ENCODE results near the gene TMEM51. TPM values are rescaled to one million over a fixed set of nuclear protein-coding genes. Genes with fewer than 3 reads are reported as not detected.

The TMEM51 gene
- total RNA-seq, 4 donors from 2014 or later: 9.3 to 14.1 (median 11.6) TPM

DNA sequence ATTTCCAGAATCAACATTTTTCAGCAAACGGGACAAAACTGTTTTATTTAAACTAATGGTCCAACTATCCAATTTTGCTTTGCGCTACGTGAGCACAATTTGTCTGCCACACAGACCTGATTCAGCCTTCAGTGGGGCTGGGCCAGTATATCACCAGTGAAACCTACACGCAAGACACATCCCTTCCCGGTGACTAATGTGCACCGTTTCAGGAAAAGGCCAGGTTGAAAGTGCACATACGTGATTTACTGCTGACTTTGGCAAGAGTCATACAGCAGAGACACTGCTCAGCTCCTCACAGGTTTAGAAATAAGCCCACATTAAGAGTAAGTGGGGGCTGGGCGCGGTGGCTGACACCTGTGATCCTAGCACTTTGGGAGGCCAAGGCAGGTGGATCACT lies 5.1 kb upstream of the TMEM51 start:
- H3K9me3 ChIP-seq: no peaks in the 10 kb centered on the region
- H3K27ac ChIP-seq: no peak overlapping the region
- H3K36me3 ChIP-seq: no peaks in the 10 kb centered on the region
- H3K4me3 ChIP-seq: no peak overlapping the region
- WGBS, 2 donors: 87% methylated on average over 9 of the region's 9 CpGs
- no peak for DNase-seq (ENCODE audit: low spot score in 2 of 2)
- H3K4me1 ChIP-seq: peaks cover 0 to 17% (median 0%) of the 10 kb centered on the region in 4 donors
- TF ChIP-seq, protein P1, sequence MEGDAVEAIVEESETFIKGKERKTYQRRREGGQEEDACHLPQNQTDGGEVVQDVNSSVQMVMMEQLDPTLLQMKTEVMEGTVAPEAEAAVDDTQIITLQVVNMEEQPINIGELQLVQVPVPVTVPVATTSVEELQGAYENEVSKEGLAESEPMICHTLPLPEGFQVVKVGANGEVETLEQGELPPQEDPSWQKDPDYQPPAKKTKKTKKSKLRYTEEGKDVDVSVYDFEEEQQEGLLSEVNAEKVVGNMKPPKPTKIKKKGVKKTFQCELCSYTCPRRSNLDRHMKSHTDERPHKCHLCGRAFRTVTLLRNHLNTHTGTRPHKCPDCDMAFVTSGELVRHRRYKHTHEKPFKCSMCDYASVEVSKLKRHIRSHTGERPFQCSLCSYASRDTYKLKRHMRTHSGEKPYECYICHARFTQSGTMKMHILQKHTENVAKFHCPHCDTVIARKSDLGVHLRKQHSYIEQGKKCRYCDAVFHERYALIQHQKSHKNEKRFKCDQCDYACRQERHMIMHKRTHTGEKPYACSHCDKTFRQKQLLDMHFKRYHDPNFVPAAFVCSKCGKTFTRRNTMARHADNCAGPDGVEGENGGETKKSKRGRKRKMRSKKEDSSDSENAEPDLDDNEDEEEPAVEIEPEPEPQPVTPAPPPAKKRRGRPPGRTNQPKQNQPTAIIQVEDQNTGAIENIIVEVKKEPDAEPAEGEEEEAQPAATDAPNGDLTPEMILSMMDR (IDR thresholded peaks at IDR 0.05): no peak
- TF ChIP-seq POLR2A (IDR thresholded peaks at IDR 0.05) (no peak), EP300 (IDR thresholded peaks at IDR 0.05) (no peak)
- no peaks in the 10 kb centered on the region for H3K27me3 ChIP-seq

DNA sequence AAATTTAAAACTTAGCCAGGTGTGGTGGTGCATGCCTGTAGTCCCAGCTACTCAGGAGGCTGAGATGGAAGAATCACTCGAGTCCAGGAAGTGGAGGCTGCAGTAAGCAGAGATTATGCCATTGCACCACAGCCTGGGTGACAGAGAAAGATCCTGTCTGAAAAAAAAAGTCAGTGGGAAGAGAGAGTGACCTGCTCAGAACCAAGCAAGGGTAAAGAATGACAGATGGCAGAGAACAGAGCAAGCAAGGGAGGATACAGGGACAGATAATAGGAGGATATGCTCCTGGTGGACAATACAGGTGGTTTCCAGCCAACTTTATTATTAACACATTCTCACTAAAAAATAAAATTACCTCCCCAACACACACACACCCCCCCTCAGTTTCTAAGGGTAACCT lies 4.6 kb upstream of the TMEM51 start:
- Histone ChIP-seq H3K4me3 (no peak overlapping the region), H3K9me3 (no peaks in the 10 kb centered on the region), H3K4me1 (peaks cover 0 to 22% (median 2%) of the 10 kb centered on the region in 4 donors), H3K36me3 (no peaks in the 10 kb centered on the region), H3K27me3 (no peaks in the 10 kb centered on the region), H3K27ac (no peak overlapping the region)
- 0% methylated on average over 1 of the region's 1 CpG for whole genome bisulfite sequencing, 2 donors
- DNase-seq (ENCODE audit: low spot score in 2 of 2): no peak
- TF ChIP-seq EP300 (IDR thresholded peaks at IDR 0.05): no peak
- TF ChIP-seq POLR2A (IDR thresholded peaks at IDR 0.05): no peak
- TF ChIP-seq, protein P1 (IDR thresholded peaks at IDR 0.05): no peak

DNA sequence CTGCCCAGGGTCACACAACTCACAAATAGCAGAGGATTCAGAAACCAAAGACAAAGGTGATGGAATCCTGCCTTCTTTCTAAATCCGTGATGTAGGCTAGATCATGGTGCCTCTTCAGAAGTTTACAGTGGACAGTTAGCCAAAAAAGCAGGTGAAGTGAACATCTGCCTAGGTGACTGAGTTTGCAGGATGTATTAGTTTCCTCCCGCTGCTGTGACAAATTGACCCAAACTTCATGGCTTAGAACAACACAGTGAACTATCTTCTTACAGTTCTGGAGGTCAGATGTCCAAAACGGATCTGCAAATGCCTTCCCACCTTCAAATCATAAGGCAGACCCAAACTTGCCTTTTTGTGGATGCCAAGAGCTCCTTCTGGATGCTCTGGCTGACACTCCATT lies 3.2 kb upstream of the TMEM51 start:
- DNase-seq (ENCODE audit: low spot score in 2 of 2): no peak
- TF ChIP-seq EP300 (IDR thresholded peaks at IDR 0.05) (no peak), POLR2A (IDR thresholded peaks at IDR 0.05) (no peak)
- TF ChIP-seq, protein P1 (IDR thresholded peaks at IDR 0.05): no peak
- no peaks in the 10 kb centered on the region for H3K9me3 ChIP-seq
- no peak overlapping the region for H3K4me3 ChIP-seq
- H3K27ac ChIP-seq: no peak overlapping the region
- H3K4me1 ChIP-seq: peaks cover 0 to 36% (median 3%) of the 10 kb centered on the region in 4 donors
- WGBS, 2 donors: 92 to 95% methylated on average over 3 of the region's 3 CpGs
- peaks cover 0 to 10% of the 10 kb centered on the region in 2 donors for H3K27me3 ChIP-seq
- no peaks in the 10 kb centered on the region for H3K36me3 ChIP-seq

DNA sequence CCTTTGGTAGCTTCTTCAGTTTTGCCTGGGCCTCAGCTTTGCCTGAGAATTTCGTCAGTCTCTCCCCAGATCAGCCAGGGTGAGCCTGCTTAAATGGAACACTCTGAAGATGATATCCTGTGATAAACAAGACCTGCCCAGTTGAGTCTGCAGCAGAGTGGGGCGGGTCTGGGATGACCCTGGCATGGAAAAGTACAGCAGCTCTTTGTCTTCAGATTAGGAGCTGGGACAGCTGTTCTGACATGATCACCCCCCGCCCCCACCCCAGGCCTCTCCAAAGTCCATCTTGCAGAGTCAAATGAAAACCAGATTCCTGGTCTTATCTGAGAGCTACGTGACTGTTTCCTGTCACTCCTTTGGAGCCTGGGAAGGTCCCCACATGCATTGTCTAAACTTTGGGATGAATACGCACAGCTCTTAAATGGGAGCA lies 2.2 kb upstream of the TMEM51 start:
- DNase-seq (ENCODE audit: low spot score in 2 of 2): no peak
- Histone ChIP-seq H3K27ac (no peak overlapping the region), H3K36me3 (no peaks in the 10 kb centered on the region), H3K27me3 (peaks cover 0 to 10% of the 10 kb centered on the region in 2 donors), H3K4me3 (no peak overlapping the region), H3K9me3 (no peaks in the 10 kb centered on the region), H3K4me1 (peaks cover 0 to 41% (median 3%) of the 10 kb centered on the region in 4 donors)
- WGBS, 2 donors: 39 to 58% methylated on average over 4 to 5 of the region's 5 CpGs
- TF ChIP-seq POLR2A (IDR thresholded peaks at IDR 0.05): no peak
- TF ChIP-seq, protein P1 (IDR thresholded peaks at IDR 0.05): no peak

DNA sequence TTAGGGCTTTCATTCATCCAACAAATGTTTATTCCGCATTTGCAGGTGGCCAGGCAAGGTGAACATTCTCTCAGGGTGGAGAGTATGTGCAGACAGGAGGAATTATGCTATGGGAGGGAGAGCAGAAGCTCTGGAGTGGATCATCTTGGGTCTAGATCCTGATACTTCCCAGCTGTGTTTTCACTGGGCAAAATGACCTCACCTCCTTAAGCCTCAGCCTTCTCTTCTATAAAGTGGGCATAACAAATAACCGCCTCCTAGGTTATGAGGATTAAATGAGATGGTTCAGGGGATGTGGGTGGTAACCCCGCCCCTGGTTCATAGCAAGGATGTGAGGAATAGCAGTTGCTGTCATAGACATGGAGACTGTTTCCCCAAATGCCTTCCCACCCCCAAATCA lies 1.7 kb upstream of the TMEM51 start:
- no peaks in the 10 kb centered on the region for H3K9me3 ChIP-seq
- DNase-seq (ENCODE audit: low spot score in 2 of 2): no peak
- TF ChIP-seq POLR2A (IDR thresholded peaks at IDR 0.05): no peak
- TF ChIP-seq EP300 (IDR thresholded peaks at IDR 0.05): no peak
- TF ChIP-seq, protein P1 (IDR thresholded peaks at IDR 0.05): no peak
- H3K36me3 ChIP-seq: no peaks in the 10 kb centered on the region
- no peak overlapping the region for H3K4me3 ChIP-seq
- 70 to 73% methylated on average over 3 of the region's 3 CpGs for WGBS, 2 donors
- H3K27me3 ChIP-seq: peaks cover 0 to 10% of the 10 kb centered on the region in 2 donors
- peaks cover 0 to 44% (median 3%) of the 10 kb centered on the region in 4 donors for H3K4me1 ChIP-seq
- no peak overlapping the region for H3K27ac ChIP-seq

All from tibial nerve (tissue), 4 donors.